ENCODE results near the gene MGMT. TPM values are rescaled to one million over a fixed set of nuclear protein-coding genes. Genes with fewer than 3 reads are reported as not detected.

Gene MGMT
- polyA plus RNA-seq, 3 donors, result 9.5 to 23.5 (median 17.5) TPM

DNA sequence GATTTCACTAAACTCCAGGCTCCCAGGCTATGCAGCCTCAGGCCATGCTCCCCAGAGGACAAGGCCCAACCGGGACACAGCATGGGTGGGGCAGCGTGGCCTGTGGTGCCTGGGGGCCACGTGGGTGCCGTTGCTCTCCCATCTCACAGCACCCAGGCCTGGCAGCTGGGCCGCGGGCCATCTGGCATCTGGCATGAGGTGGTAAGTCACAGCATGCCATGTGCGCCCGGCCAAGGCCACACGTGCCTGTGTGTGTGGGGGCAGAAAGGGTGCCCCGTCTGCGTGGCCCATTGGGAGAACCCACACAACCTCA lies 292.9 kb downstream of the MGMT start:
- peaks cover 0 to under 1% of the 10 kb centered on the region in 2 donors for H3K9me3 ChIP-seq (replicated peaks in 1 of 2; ENCODE audit: control insufficient read depth in 1 of 2, insufficient read depth in 1 of 2, low read length in 2 of 2)
- H3K27ac ChIP-seq (ENCODE audit: low read depth in 1 of 2, low read length in 2 of 2), result no peak overlapping the region
- Mint-ChIP-seq H3K27me3 (ENCODE audit: low read depth in 3 of 3) (peaks cover 0 to 4% (median 2%) of the 10 kb centered on the region in 3 donors), H3K9me3 (peaks cover 0 to 2% (median 0%) of the 10 kb centered on the region in 7 donors), H3K4me1 (peaks cover 18% of the 10 kb centered on the region), H3K36me3 (peaks cover 11 to 20% of the 10 kb centered on the region in 2 donors), H3K4me3 (no peak overlapping the region), H3K27ac (no peak overlapping the region)
- H3K4me1 ChIP-seq (ENCODE audit: control insufficient read depth in 1 of 2, insufficient read depth in 2 of 2, low read length in 2 of 2), result peaks cover 0 to 7% of the 10 kb centered on the region in 2 donors
- TF ChIP-seq, protein P1, sequence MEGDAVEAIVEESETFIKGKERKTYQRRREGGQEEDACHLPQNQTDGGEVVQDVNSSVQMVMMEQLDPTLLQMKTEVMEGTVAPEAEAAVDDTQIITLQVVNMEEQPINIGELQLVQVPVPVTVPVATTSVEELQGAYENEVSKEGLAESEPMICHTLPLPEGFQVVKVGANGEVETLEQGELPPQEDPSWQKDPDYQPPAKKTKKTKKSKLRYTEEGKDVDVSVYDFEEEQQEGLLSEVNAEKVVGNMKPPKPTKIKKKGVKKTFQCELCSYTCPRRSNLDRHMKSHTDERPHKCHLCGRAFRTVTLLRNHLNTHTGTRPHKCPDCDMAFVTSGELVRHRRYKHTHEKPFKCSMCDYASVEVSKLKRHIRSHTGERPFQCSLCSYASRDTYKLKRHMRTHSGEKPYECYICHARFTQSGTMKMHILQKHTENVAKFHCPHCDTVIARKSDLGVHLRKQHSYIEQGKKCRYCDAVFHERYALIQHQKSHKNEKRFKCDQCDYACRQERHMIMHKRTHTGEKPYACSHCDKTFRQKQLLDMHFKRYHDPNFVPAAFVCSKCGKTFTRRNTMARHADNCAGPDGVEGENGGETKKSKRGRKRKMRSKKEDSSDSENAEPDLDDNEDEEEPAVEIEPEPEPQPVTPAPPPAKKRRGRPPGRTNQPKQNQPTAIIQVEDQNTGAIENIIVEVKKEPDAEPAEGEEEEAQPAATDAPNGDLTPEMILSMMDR (IDR thresholded peaks at IDR 0.05), result no peak
- no peak overlapping the region for H3K4me3 ChIP-seq (replicated peaks in 1 of 3; ENCODE audit: low read depth in 2 of 3, low read length in 3 of 3)
- no peaks in the 10 kb centered on the region for H3K27me3 ChIP-seq (ENCODE audit: control insufficient read depth in 2 of 2, insufficient read depth in 2 of 2, low read length in 2 of 2)
- no peaks in the 10 kb centered on the region for H3K79me2 ChIP-seq (ENCODE audit: insufficient read depth, low read length)
- H3K36me3 ChIP-seq (replicated peaks in 1 of 2; ENCODE audit: control insufficient read depth in 1 of 2, insufficient read depth in 2 of 2, low read length in 2 of 2), result no peaks in the 10 kb centered on the region
- 95% methylated on average over 2 of the region's 11 CpGs for WGBS (ENCODE audit: insufficient coverage)
- H3K4me2 ChIP-seq (replicated peaks; ENCODE audit: extremely low read depth, low read length, poor library complexity, severe bottlenecking), result no peak overlapping the region
- no peak overlapping the region for H3K9ac ChIP-seq (ENCODE audit: insufficient read depth, low read length, poor library complexity, severe bottlenecking)
- no peaks in the 10 kb centered on the region for H4K20me1 ChIP-seq (ENCODE audit: insufficient read depth, low read length)
- no peak for DNase-seq
- no peak overlapping the region for H2AFZ ChIP-seq (ENCODE audit: insufficient read depth, low read depth, low read length, poor library complexity, severe bottlenecking)
- intact Hi-C loops (cut with micrococcal nuclease), result no loop called here

DNA sequence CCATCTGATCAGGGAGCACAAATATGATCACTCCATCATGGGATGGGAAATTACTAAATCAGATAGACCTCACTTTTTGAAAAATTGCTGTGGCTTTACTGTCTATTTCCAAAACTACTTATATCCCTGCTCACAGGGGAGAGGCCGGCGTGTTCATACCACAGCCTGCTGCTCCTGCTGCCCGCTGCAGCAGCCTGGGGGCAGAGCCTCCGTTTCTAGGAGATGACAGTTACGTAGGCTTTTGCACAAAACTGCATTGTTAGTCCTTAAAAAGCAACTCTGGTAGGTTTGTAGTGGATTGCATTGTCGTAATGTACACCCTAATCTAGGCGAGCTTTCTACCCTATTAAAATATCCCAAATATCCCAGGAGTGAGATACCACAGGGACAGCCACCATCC lies 293.4 kb downstream of the MGMT start:
- Histone ChIP-seq H3K4me3 (replicated peaks in 1 of 3; ENCODE audit: low read depth in 2 of 3, low read length in 3 of 3) (no peak overlapping the region), H3K27me3 (ENCODE audit: control insufficient read depth in 2 of 2, insufficient read depth in 2 of 2, low read length in 2 of 2) (no peaks in the 10 kb centered on the region), H3K4me2 (replicated peaks; ENCODE audit: extremely low read depth, low read length, poor library complexity, severe bottlenecking) (no peak overlapping the region), H4K20me1 (ENCODE audit: insufficient read depth, low read length) (no peaks in the 10 kb centered on the region), H3K27ac (ENCODE audit: low read depth in 1 of 2, low read length in 2 of 2) (no peak overlapping the region), H2AFZ (ENCODE audit: insufficient read depth, low read depth, low read length, poor library complexity, severe bottlenecking) (no peak overlapping the region), H3K4me1 (ENCODE audit: control insufficient read depth in 1 of 2, insufficient read depth in 2 of 2, low read length in 2 of 2) (peaks cover 0 to 7% of the 10 kb centered on the region in 2 donors), H3K79me2 (ENCODE audit: insufficient read depth, low read length) (no peaks in the 10 kb centered on the region), H3K9ac (ENCODE audit: insufficient read depth, low read length, poor library complexity, severe bottlenecking) (no peak overlapping the region), H3K36me3 (replicated peaks in 1 of 2; ENCODE audit: control insufficient read depth in 1 of 2, insufficient read depth in 2 of 2, low read length in 2 of 2) (no peaks in the 10 kb centered on the region), H3K9me3 (replicated peaks in 1 of 2; ENCODE audit: control insufficient read depth in 1 of 2, insufficient read depth in 1 of 2, low read length in 2 of 2) (no peaks in the 10 kb centered on the region)
- no peaks in the 10 kb centered on the region for H3K9me3 Mint-ChIP-seq
- no peak overlapping the region for H3K4me3 Mint-ChIP-seq
- TF ChIP-seq, protein P1 (IDR thresholded peaks at IDR 0.05), result no peak
- H3K36me3 Mint-ChIP-seq, result peaks cover 11 to 20% of the 10 kb centered on the region in 2 donors
- intact Hi-C loops (cut with micrococcal nuclease), result no loop called here
- WGBS (ENCODE audit: insufficient coverage), result 80% methylated on average over 3 of the region's 7 CpGs
- no peak overlapping the region for H3K27ac Mint-ChIP-seq
- H3K27me3 Mint-ChIP-seq (ENCODE audit: low read depth in 3 of 3), result peaks cover 0 to 4% (median 2%) of the 10 kb centered on the region in 3 donors
- H3K4me1 Mint-ChIP-seq, result peaks cover 18% of the 10 kb centered on the region
- no peak for DNase-seq

Measured in CD14-positive monocyte (primary cell).